Panc1 (cell line): Measurements from ENCODE around the gene IFNL3. TPM values are rescaled to one million over a fixed set of nuclear protein-coding genes. Genes with fewer than 3 reads are reported as not detected.

Experiments
- ATAC-seq: fragments of 200-7000 bp; cut with Tn5 transposase; 2 replicates; pipeline ENCODE4 v1.9.1; 2020; ENCODE audit warnings: mild to moderate bottlenecking, moderate library complexity
- BruUV-seq: library from RNA; stranded (reverse); fragments of 400-500 nt; replicated peaks from 2 replicates; lab custom pipeline; 2021; lab: Mats Ljungman, UMichigan
- CTCF ChIA-PET: fragments of 300-600 bp; sonication (Branson Sonifier 250); formaldehyde crosslinking; loops from one replicate; lab custom pipeline; 2022; ENCODE audit warnings: antibody characterized with exemption; lab: Charles Lee
- POLR2A ChIA-PET: fragments of 300-600 bp; sonication (Branson Sonifier 250); formaldehyde crosslinking; loops from one replicate; lab custom pipeline; 2022; ENCODE audit warnings: antibody characterized with exemption; lab: Charles Lee
- DNase-seq: peaks from one replicate; pipeline ENCODE4 v3.0.0-alpha.2; 2010; ENCODE audit warnings: low read depth, low spot score
- H3K27ac ChIP-seq: 2 replicates; pipeline ENCODE4 v1.5.1; 2011; ENCODE audit warnings: mild to moderate bottlenecking, low read length, inconsistent platforms
- H3K27me3 ChIP-seq: fragments of 200-500 bp; sonication (Bioruptor generic); 2 replicates; pipeline ENCODE4 v1.6.0; 2014; ENCODE audit warnings: low read length, inconsistent platforms; ENCODE audit not compliant: control insufficient read depth, insufficient read depth
- H3K36me3 ChIP-seq: fragments of 200-500 bp; sonication (Bioruptor generic); 2 replicates; pipeline ENCODE4 v1.5.1; 2014; ENCODE audit warnings: inconsistent platforms, mild to moderate bottlenecking, low read length, moderate library complexity; ENCODE audit not compliant: control insufficient read depth, insufficient read depth
- H3K4me1 ChIP-seq: 2 replicates; pipeline ENCODE4 v1.5.1; 2011; ENCODE audit warnings: inconsistent platforms, mild to moderate bottlenecking, low read length, moderate library complexity; ENCODE audit not compliant: control insufficient read depth, insufficient read depth
- H3K4me3 ChIP-seq, 2 experiments: 2 replicates each; pipeline ENCODE4 v1.5.1; 2011 to 2012; ENCODE audit warnings: low read depth in 2 of 2, low read length in 2 of 2, mild to moderate bottlenecking in 2 of 2, inconsistent platforms in 1 of 2, moderate library complexity in 1 of 2
- H3K9me3 ChIP-seq: fragments of 200-500 bp; sonication (Bioruptor generic); 2 replicates; pipeline ENCODE4 v1.5.1; 2014; ENCODE audit warnings: low read depth, mild to moderate bottlenecking, inconsistent platforms, low read length, moderate library complexity; ENCODE audit not compliant: control insufficient read depth, insufficient read depth
- POLR2AphosphoS5 ChIP-seq: IDR thresholded peaks from 2 replicates; pipeline ENCODE4 v1.6.1; 2012; ENCODE audit warnings: mild to moderate bottlenecking, low read depth, low read length, moderate library complexity
- REST ChIP-seq, 2 experiments: IDR thresholded peaks; 2 replicates each; pipeline ENCODE4 v1.6.1; 2011 to 2012; ENCODE audit warnings: low read depth in 2 of 2, control low read depth in 1 of 2, low read length in 1 of 2, mild to moderate bottlenecking in 1 of 2, moderate library complexity in 1 of 2; ENCODE audit not compliant: insufficient read depth in 1 of 2
- SIN3A ChIP-seq: IDR thresholded peaks from 2 replicates; pipeline ENCODE4 v1.6.1; 2012; ENCODE audit warnings: low read depth, mild to moderate bottlenecking, low read length, moderate library complexity, borderline replicate concordance; ENCODE audit not compliant: insufficient read depth
- TCF7L2 ChIP-seq: IDR thresholded peaks from 2 replicates; pipeline ENCODE4 v1.6.1; 2011; ENCODE audit warnings: mild to moderate bottlenecking, low read depth, low read length, inconsistent platforms
- in situ Hi-C: cut with HindIII; loops from 2 replicates; pipeline ENCODE4 v1.10.0; 2016; ENCODE audit warnings: low sequenced_read_pairs, low pct_unique_long_range_greater_than_20kb
- intact Hi-C: fragments of 100-400 bp; cut with micrococcal nuclease; formaldehyde crosslinking; loops from one replicate; pipeline ENCODE4 v1.10.0; 2022; ENCODE audit not compliant: unreplicated experiment
- total RNA-seq: library from RNA; stranded (reverse); gene quantifications from one replicate; pipeline ENCODE4 v1.2.1, GENCODE V29; 2021; ENCODE audit not compliant: unreplicated experiment
- TF ChIP-seq, protein P1 (sequence below): fragments of 450-650 bp; IDR thresholded peaks from 2 replicates; pipeline ENCODE4 v1.5.1; 2017; ENCODE audit warnings: mild to moderate bottlenecking

IFNL3 gene
- total RNA-seq, 1 experiment from 2014 or later, result not detected

- no peaks in the 10 kb centered on the region for H3K27me3 ChIP-seq
- ChIA-PET CTCF (interaction anchor here (0.7 to 1.1 kb wide), 3 partner anchors 104 to 583 kb away, joined by 4 to 9 read pairs (median 5); no protein-coding TSS in a partner anchor), POLR2A (interaction anchor here (0.6 kb wide), 1 partner anchor 100 kb away, joined by 3 read pairs; no protein-coding TSS in a partner anchor)
- H3K4me1 ChIP-seq, result no peaks in the 10 kb centered on the region
- ATAC-seq, result no peak
- DNase-seq, result no peak
- no peaks in the 10 kb centered on the region for H3K9me3 ChIP-seq
- H3K27ac ChIP-seq, result no peak overlapping the region
- BruUV-seq, result no TSS peak
- H3K36me3 ChIP-seq, result no peaks in the 10 kb centered on the region
- in situ Hi-C loops (no loop called here), intact Hi-C loops (no loop called here)
- H3K4me3 ChIP-seq, result no peak overlapping the region
- TF ChIP-seq, protein P1, sequence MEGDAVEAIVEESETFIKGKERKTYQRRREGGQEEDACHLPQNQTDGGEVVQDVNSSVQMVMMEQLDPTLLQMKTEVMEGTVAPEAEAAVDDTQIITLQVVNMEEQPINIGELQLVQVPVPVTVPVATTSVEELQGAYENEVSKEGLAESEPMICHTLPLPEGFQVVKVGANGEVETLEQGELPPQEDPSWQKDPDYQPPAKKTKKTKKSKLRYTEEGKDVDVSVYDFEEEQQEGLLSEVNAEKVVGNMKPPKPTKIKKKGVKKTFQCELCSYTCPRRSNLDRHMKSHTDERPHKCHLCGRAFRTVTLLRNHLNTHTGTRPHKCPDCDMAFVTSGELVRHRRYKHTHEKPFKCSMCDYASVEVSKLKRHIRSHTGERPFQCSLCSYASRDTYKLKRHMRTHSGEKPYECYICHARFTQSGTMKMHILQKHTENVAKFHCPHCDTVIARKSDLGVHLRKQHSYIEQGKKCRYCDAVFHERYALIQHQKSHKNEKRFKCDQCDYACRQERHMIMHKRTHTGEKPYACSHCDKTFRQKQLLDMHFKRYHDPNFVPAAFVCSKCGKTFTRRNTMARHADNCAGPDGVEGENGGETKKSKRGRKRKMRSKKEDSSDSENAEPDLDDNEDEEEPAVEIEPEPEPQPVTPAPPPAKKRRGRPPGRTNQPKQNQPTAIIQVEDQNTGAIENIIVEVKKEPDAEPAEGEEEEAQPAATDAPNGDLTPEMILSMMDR, result no peak
- TF ChIP-seq TCF7L2, result no peak
- no peak for TF ChIP-seq SIN3A
- no peak for TF ChIP-seq POLR2AphosphoS5
- no peak for TF ChIP-seq REST (IDR thresholded peaks at IDR 0.05; ENCODE audit: insufficient read depth in 1 of 2, low read depth in 2 of 2, low read length in 1 of 2)
These were observed 35.6 kb downstream of the IFNL3 start for GRCh38 chr19:39209196-39209595.

- TF ChIP-seq REST (IDR thresholded peaks at IDR 0.05; ENCODE audit: insufficient read depth in 1 of 2, low read depth in 2 of 2, low read length in 1 of 2), result 0 out of 4 replicates have a peak, but pooled peaks of 1 of the 2 experiments have one; percentile 23
- no peak for TF ChIP-seq POLR2AphosphoS5
- Histone ChIP-seq H3K4me1 (no peaks in the 10 kb centered on the region), H3K27ac (no peak overlapping the region), H3K9me3 (no peaks in the 10 kb centered on the region), H3K4me3 (no peak overlapping the region), H3K27me3 (peaks cover 1% of the 10 kb centered on the region; the same call in 1 of the 2 replicates), H3K36me3 (no peaks in the 10 kb centered on the region)
- ChIA-PET POLR2A (no interaction called here), CTCF (interaction anchor here (0.7 kb wide), 2 partner anchors 118 to 964 kb away, joined by 3 to 5 read pairs; no protein-coding TSS in a partner anchor)
- DNase-seq (no peak), ATAC-seq (0 out of 2 replicates have a peak, but pooled peaks have one; percentile 3)
- intact Hi-C loops (no loop called here), in situ Hi-C loops (no loop called here)
- BruUV-seq, result no TSS peak
These were observed 36.5 kb downstream of the IFNL3 start for GRCh38 chr19:39208175-39208795.
